ENCODE data around the gene IGFBP1.
A peak's percentile ranks its signal among the peaks of the same experiment; 100 is the strongest.

Gene IGFBP1

GRCh38 chr7:45921699-45922519 lies 33.6 kb downstream of the IGFBP1 start (continued):
- TF ChIP-seq ZSCAN5A (tag by site-specific recombination; IDR thresholded peaks at IDR 0.05) (no peak), ZBTB10 (tag by site-specific recombination; IDR thresholded peaks at IDR 0.05) (0 out of 2 replicates have a peak, but pooled peaks have one; percentile 35), KLF16 (tag by site-specific recombination; IDR thresholded peaks at IDR 0.05) (no peak), EGR2 (tag by site-specific recombination; IDR thresholded peaks at IDR 0.05; ENCODE audit: low read depth) (peak; percentile 66; the same call in 1 of the 2 replicates), GLIS1 (tag by site-specific recombination; IDR thresholded peaks at IDR 0.05) (0 out of 2 replicates have a peak, but pooled peaks have one; percentile 39), ZSCAN16 (tag by site-specific recombination; IDR thresholded peaks at IDR 0.05) (no peak), ZXDB (tag by site-specific recombination; IDR thresholded peaks at IDR 0.05) (no peak)

- H3K4me3 ChIP-seq (ENCODE audit: low read depth, low read length), result no peak overlapping the region
- ChIA-PET POLR2A (no interaction called here), CTCF (interaction anchor here (0.6 to 3.9 kb wide), 82 partner anchors 8 to 1405 kb away, joined by 3 to 26 read pairs (median 4); no protein-coding TSS in a partner anchor)
- no peaks in the 10 kb centered on the region for H3K9me3 ChIP-seq (ENCODE audit: control insufficient read depth, insufficient read depth, low read depth, low read length)
- no peaks in the 10 kb centered on the region for H3K36me3 ChIP-seq (ENCODE audit: control insufficient read depth in 2 of 2, insufficient read depth in 1 of 2, low read length in 2 of 2)
- H3K4me1 ChIP-seq (ENCODE audit: control insufficient read depth, insufficient read depth, low read length), result peaks cover 3% of the 10 kb centered on the region; the same call in 1 of the 2 replicates
- TF ChIP-seq ZNF530 (tag by site-specific recombination; IDR thresholded peaks at IDR 0.05; ENCODE audit: low read depth) (no peak), ZBTB17 (tag by site-specific recombination; IDR thresholded peaks at IDR 0.05) (0 out of 2 replicates have a peak, but pooled peaks have one; percentile 19)
- no peak overlapping the region for H3K27ac ChIP-seq (ENCODE audit: extremely low read depth, low read depth, low read length)
Measured at GRCh38 chr7:45922810-45923209, 34.5 kb downstream of the IGFBP1 start.

GRCh38 chr7:45923290-45923689 lies 35.0 kb downstream of the IGFBP1 start:
- peaks cover 3% of the 10 kb centered on the region; the same call in 1 of the 2 replicates for H3K4me1 ChIP-seq (ENCODE audit: control insufficient read depth, insufficient read depth, low read length)
- TF ChIP-seq ZNF654 (tag by site-specific recombination; IDR thresholded peaks at IDR 0.05; ENCODE audit: low read depth) (peak; percentile 32), FEZF1 (tag by site-specific recombination; IDR thresholded peaks at IDR 0.05) (no peak), CTCF (tag by site-specific recombination; IDR thresholded peaks at IDR 0.05) (peak; percentile 41; the same call in 1 of the 2 replicates)
- H3K9me3 ChIP-seq (ENCODE audit: control insufficient read depth, insufficient read depth, low read depth, low read length), result no peaks in the 10 kb centered on the region
- ChIA-PET CTCF (interaction anchor here (0.6 to 3.9 kb wide), 63 partner anchors 8 to 1405 kb away, joined by 3 to 26 read pairs (median 4); no protein-coding TSS in a partner anchor), POLR2A (no interaction called here)
- H3K27ac ChIP-seq (ENCODE audit: extremely low read depth, low read depth, low read length), result no peak overlapping the region
- H3K4me3 ChIP-seq (ENCODE audit: low read depth, low read length), result no peak overlapping the region
- H3K36me3 ChIP-seq (ENCODE audit: control insufficient read depth in 2 of 2, insufficient read depth in 1 of 2, low read length in 2 of 2), result no peaks in the 10 kb centered on the region

GRCh38 chr7:45923818-45924217 lies 35.5 kb downstream of the IGFBP1 start:
- Histone ChIP-seq H3K36me3 (ENCODE audit: control insufficient read depth in 2 of 2, insufficient read depth in 1 of 2, low read length in 2 of 2) (no peaks in the 10 kb centered on the region), H3K4me3 (ENCODE audit: low read depth, low read length) (no peak overlapping the region), H3K9me3 (ENCODE audit: control insufficient read depth, insufficient read depth, low read depth, low read length) (no peaks in the 10 kb centered on the region), H3K27ac (ENCODE audit: extremely low read depth, low read depth, low read length) (no peak overlapping the region), H3K4me1 (ENCODE audit: control insufficient read depth, insufficient read depth, low read length) (peaks cover 3% of the 10 kb centered on the region; the same call in 1 of the 2 replicates)
- ChIA-PET CTCF (interaction anchor here (0.6 to 3.9 kb wide), 29 partner anchors 9 to 1257 kb away, joined by 3 to 26 read pairs (median 4); no protein-coding TSS in a partner anchor), POLR2A (no interaction called here)
- TF ChIP-seq ZEB2 (tag by site-specific recombination; IDR thresholded peaks at IDR 0.05) (no peak), SCRT1 (tag by site-specific recombination; IDR thresholded peaks at IDR 0.05; ENCODE audit: borderline replicate concordance) (no peak), ZBTB17 (tag by site-specific recombination; IDR thresholded peaks at IDR 0.05) (no peak), ZSCAN16 (tag by site-specific recombination; IDR thresholded peaks at IDR 0.05) (no peak), SP3 (tag by site-specific recombination; IDR thresholded peaks at IDR 0.05) (no peak), ZNF600 (tag by site-specific recombination; IDR thresholded peaks at IDR 0.05) (no peak), ZNF473 (tag by site-specific recombination; IDR thresholded peaks at IDR 0.05) (no peak)

Data from HEK293 (cell line).